HG03280 (cell line): ENCODE results near the gene ITGAD.

Experiments
- ATAC-seq: cut with Tn5 transposase; IDR thresholded peaks from one replicate; pipeline ENCODE4 v1.9.1; 2021; ENCODE audit warnings: mild to moderate bottlenecking, moderate library complexity; ENCODE audit not compliant: unreplicated experiment

The ITGAD gene

DNA sequence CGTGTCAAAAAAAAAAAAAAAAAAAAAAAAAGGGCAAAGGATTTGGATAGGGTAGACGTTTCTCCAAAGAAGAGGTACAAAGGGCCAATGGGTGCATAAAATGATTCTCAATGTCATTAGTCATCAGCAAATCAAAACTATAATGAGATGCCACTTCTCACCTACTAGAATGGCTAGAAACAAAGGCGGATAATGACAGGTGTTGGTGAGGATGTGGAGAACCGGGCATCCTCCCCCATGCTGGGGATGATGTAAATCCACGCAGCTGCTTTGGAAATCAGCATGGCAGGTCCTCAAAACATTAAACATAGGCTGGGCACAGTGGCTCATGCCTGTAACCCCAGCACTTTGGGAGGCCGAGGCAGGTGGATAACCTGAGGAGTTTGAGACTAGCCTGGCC, 28.7 kb upstream of the ITGAD start:
- ATAC-seq: no peak

DNA sequence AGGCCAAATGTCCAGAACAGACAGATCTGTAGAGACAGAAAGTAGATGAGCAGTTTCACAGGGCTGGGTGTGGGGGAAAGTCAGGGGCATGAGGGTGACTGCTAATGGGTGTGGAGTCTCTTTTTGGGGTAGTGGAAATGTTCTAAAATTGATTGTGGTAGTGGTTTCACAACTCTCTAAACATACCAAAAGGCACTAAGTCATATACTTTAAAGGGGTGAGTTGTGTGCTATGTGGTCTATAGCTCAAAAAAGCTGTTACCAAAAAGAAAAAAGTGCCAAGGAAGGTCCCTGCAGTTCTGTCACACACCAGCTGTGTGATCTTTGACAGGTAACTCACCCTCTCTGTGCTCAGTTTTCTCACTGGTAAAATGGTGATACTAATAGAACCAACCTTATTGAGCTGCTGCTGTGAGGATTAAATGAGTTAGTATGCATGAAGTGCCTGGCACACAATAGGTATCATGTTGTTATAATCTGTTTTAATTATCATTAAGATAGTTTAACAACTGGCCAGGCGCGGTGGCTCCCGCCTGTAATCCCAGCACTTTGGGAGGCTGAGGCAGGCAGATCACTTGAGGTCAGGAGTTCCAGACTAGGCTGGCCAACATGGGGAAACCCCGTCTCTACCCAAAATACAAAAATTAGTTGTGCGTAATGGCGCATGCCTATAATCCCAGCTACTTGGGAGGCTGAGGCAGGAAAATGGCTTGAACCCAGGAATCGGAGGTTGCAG, 27.8 kb upstream of the ITGAD start:
- no peak for ATAC-seq

GRCh38 chr16:31367853-31368252, 25.3 kb upstream of the ITGAD start:
- no peak for ATAC-seq

DNA sequence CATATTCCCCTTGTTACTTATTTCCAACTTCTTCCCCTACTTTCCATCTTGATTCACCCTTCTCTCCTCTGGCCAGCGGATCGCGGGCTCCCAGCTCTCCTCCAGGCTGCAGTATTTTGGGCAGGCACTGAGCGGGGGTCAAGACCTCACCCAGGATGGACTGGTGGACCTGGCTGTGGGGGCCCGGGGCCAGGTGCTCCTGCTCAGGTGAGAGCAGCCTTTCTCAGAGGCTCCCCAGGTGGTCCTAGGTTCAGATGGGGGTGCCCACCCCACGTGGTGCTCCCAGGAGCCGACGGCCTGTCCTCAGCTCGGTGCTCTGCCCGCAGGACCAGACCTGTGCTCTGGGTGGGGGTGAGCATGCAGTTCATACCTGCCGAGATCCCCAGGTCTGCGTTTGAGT, 22.1 kb upstream of the ITGAD start:
- ATAC-seq: no peak

DNA sequence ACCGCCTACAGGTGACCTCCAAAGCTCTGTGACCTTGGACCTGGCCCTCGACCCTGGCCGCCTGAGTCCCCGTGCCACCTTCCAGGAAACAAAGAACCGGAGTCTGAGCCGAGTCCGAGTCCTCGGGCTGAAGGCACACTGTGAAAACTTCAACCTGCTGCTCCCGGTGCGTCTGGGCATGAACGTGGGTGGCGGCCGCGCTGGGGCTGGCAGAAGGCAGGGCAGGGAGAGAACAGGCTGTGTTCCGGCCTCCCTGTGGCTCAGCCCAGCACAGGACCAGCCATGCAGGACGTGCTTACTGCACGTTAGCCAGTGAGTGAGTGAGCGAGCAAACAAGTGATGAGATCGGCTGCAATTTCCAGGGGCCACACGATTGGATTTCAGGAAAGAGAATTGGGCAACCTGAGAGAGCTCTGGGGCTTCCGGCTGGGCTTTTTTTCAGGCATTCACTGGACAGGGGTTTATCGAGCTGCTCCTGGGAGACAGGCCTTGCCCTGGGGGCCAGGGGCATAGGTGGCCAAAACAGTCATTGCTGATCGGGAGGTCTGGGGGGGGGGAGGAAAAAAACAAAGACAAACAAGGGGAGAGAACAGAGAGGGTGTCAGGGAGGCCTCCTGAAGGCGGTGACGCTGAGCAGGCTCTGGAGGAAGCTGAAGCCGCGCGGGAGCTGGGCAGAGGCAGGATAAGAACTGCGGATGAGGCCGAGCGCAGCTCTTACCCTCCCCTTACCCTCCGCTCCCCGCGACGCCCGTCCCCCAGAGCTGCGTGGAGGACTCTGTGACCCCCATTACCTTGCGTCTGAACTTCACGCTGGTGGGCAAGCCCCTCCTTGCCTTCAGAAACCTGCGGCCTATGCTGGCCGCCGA, 21.3 kb upstream of the ITGAD start:
- no peak for ATAC-seq

- no peak for ATAC-seq
These were observed 19.9 kb upstream of the ITGAD start for GRCh38 chr16:31373235-31373634.

DNA sequence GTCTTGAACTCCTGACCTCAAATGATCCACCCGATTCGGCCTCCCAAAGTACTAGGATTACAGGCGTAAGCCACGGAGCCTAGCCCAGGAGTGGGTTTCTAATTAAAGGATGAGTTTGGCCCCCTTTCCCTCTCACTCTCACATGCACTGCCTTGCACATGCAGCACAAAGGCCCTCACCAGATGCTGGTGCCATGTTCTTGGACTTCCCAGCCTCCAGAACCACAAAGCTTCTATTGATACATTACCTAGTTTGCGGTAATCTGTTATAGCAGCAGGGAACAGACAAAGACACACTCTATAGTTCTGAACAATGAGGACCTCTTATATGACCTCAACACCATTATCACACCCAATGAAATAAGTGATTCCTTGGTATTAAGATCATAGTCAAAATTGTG, 17.9 kb upstream of the ITGAD start:
- ATAC-seq: no peak

DNA sequence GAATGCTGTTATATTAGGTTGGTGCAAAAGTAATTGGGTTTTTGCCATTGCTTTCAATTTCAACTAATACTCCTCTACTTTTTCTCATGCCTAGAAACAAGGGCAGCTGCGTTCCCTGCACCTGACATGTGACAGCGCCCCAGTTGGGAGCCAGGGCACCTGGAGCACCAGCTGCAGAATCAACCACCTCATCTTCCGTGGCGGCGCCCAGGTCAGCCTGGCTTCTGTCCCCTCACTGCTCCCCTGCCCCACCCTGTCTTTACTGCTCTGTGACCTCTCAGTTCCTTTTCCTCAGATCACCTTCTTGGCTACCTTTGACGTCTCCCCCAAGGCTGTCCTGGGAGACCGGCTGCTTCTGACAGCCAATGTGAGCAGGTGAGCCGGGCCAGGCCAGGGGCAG, 16.4 kb upstream of the ITGAD start:
- no peak for ATAC-seq

- ATAC-seq: no peak
These were observed 15.8 kb upstream of the ITGAD start for GRCh38 chr16:31377210-31377903.

- no peak for ATAC-seq
These were observed 12.9 kb upstream of the ITGAD start for GRCh38 chr16:31380201-31380600.

GRCh38 chr16:31382485-31383161, 10.5 kb upstream of the ITGAD start:
- ATAC-seq: no peak

- ATAC-seq: no peak
These were observed 7.5 kb upstream of the ITGAD start for GRCh38 chr16:31385680-31386079.

- peak; percentile 65 for ATAC-seq
These were observed 6.8 kb upstream of the ITGAD start for GRCh38 chr16:31386157-31386984.

DNA sequence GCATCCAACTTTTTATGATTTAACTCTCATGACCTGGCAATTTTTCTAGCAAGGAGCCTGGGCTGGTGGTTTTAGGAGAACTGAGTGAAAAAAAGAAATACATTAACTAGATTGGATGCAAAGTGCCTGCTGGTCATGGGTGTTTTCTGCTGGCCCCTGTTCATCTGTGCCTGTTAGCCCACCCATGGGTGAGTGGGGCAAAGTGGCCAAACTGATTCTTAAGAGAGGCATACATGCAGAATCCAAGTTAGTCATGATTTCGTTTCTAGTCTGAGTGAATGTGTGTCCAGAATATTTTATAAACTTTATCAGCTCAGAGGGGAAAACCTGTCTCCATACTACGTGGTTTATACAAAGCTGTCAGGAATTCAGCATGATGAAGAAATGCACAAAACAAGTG, 4.6 kb upstream of the ITGAD start:
- no peak for ATAC-seq

DNA sequence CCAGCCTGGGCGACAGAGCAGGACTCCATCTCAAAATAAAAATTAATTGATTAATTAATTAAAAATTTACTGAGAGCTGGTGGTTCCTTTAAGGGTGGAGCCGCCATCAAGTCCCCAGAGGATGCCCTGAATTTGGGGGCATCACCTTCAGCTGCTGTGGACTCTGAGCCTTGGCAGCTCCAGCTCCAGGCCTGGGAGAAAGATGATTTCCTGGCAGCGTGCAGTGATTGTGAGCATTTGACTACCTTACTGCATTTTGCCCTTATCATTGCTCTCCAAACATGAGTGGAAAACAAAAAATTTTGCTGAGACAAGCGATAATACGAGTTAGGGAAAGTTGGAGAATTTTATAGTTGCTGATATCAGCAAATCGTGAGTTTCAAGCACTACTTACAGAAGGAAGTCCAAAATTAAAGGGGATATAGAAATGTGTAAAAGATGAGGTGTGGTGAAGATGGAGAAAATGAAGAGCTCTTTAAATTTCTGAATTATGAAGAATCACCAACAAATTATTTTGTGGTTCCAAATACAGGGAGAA, 2.6 kb upstream of the ITGAD start:
- no peak for ATAC-seq

DNA sequence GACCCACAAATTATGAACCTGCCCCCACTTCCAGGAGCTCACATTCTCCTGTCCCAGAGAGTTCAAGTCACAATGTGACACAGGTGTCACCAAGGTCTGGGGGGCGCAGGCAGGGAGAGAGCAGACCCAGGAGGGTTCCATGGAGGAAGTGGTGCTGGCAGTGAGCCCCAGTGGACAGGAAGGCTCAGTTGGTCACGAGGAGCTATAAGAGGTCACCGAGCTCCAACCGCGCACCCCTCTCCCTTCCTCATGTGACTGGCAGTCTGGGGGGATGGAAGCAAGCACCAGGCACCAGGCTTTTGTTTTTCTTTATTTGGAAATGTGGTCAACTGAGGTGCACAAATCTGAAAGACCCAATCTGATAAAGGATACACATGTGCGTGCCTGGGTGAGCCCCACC, 2.5 kb downstream of the ITGAD start:
- ATAC-seq: no peak

DNA sequence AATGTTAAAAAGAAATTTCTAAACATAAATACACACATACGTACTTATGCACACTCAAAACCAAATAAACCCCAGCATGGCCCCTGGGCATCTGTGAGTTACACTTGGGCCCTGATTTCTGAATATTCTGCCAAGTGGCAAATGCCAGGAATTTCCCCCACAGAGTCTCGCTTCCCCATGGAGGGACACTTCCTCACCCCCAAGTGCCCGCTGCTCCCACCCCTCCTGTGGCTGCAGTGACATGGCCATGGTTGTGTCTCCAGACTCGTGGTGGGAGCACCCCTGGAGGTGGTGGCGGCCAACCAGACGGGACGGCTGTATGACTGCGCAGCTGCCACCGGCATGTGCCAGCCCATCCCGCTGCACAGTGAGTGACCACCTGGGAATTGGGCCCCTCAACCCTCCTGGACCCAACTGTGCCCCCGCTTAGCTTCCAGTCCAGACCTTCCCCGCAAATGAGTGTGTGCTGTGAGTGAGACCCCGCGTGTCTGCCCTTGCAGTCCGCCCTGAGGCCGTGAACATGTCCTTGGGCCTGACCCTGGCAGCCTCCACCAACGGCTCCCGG, 4.0 kb downstream of the ITGAD start:
- ATAC-seq: no peak

- no peak for ATAC-seq
These were observed 4.6 kb downstream of the ITGAD start for GRCh38 chr16:31397701-31398100.

- no peak for ATAC-seq
These were observed 7.1 kb downstream of the ITGAD start for GRCh38 chr16:31400191-31400590.

DNA sequence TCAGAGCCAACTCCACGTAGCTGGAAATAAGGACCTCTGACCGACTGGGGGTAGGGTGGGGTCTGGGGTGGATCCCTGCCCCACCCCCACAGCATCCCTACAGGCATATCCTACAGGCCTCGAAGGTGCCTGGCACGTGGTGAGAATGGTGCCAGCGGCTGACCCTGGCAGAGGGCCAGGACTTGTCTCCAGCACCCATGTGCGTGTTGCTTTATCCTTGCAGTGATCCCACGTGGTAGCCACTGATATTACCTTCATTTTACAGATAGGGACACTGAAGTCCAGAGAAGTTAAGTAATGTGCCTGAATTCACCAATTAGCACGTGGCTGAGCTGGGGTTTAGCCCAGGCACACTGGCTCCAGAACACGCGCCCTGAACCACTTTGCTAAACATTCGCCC, 8.3 kb downstream of the ITGAD start:
- ATAC-seq: no peak
